IPS-NIHi7 (cell line): Measurements from ENCODE around the gene PDCD4.
A peak's percentile ranks its signal among the peaks of the same experiment; 100 is the strongest.

Experiments used
- DNase-seq: peaks from one replicate; pipeline ENCODE4 v3.0.0; 2012; ENCODE audit warnings: mixed read lengths; ENCODE audit errors: extremely low spot score

PDCD4 gene

GRCh38 chr10:110919349-110919931, 47.7 kb downstream of the PDCD4 start, which contains the start of gene SHOC2:
Gene SHOC2, plus strand, starts transcription at chr10:110919604. Its CDS starts 44,755 bp downstream, at chr10:110964359.
- DNase-seq = peak; percentile 91

DNA sequence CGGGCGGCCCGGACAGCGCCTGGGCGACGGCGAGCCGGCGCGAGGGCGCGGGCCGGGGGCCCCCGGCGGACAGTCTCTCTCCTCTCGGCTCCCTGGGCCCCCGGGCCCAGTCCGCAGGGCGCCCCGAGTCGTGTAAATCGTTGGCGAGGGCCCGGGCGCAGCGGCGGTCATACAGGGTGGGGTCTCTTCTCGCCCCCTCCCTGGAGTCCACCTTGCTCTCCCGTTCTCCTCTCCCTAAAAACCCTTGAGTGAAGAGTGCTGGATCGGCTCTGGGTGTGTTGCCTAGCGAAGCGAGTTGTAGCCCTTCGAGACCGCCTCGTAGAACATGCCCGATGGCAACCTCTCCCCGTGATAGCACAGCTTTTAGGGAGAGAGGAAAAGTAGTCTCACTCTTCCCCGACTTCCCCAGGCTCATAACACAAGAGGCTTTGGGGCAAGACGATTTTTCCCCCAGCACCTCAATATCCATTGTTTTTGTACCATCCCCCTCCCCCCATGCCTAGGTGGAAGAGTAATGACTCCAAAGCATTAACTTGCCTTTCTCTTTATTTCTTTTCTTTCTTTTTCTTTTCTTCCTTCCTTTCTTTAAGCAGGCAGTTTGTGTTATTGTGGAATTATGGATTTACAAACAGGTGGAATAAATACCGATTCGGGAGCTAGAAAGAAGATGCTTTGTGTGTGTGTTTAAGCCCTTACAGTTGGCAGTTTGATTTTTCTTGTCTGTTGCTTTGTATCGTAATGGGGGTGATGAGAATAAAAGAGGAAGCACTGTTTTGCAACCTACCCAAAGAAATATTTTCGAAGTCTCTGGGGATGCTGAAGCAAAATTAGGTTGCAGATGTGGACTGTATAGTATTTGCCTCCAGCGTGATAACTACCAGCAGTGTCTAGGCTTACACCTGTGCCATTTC, 48.5 kb downstream of the PDCD4 start:
- DNase-seq = peak; percentile 20

DNA sequence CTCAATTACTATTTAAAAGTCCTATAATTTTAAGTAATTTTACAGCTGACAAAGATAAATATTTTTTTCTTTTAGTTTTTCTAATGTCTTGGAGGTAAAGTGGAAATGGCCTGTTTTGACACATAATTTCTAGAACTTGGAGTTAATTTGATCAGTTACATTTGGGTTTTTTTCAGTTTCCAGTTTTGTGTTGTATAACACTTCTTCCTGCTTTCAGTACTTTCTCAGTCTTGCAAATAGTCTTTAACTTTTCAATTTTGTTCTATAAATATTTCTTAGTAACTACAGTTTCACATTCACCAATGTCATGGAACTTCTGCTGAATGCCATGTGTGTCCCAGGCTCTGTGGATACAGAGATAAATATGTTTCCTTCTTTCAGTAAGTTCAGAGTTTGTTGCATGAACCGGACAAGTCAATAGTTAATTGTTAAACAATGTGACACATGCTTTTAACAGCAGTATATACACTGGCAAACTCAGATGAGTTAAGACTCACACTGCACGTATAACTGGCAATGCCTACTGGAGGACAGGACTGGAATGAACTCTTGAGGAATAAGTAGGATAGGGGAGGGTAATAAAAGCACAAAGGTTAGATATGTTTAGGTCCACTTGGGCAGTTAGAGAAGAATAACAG, 52.2 kb downstream of the PDCD4 start:
- DNase-seq = no peak

DNA sequence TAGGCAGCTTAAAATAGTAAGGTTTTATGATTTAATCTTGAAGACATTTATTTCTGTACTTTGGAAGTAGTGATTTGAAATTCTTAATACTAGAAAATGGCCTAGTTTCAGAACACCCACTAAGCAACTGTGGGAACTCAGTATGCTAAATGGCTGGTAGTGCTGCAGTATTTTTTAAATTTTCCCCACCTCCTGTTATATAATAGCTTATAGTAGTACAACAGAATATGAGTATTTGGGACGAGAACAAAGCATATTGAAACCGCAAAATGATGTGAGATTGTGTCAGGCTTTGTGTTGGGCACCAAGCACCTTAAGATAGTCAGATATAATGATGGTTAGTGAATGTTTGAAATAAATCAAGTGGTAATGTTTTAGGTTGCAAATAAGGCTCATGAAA, 55.7 kb downstream of the PDCD4 start:
- DNase-seq = no peak

- no peak for DNase-seq
Observed at GRCh38 chr10:110931769-110932381, 60.1 kb downstream of the PDCD4 start.

DNA sequence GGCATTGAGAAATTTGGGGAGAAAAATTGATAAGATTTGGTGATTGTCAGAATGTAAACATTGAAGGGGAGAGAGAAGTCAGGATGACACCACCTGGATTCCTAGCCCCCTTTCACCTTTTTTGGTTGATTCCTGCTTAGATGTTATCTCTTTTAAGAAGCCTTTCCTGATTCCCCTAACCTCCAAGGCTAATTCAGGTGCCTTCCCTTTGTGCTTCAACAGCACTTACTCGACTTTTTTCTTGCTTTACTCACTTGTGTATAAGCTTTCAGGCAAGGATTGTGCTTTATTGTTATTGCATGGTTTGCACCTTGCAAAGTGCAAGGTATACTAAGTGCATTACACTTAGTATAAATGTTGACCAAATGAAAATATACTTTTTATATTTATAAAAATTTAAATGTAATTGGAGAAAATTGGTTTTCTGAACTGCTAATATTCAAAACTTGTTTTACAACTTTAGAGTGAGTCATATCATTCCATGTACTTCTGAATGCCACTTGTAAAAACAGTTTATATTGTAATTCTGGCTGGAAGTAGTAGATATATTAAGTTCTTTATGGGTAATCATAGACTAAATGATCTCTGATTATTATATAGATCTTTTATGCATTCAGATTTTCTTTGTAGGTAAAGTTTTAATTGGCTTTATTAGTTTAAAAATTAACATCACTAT, 60.9 kb downstream of the PDCD4 start:
- DNase-seq = no peak

DNA sequence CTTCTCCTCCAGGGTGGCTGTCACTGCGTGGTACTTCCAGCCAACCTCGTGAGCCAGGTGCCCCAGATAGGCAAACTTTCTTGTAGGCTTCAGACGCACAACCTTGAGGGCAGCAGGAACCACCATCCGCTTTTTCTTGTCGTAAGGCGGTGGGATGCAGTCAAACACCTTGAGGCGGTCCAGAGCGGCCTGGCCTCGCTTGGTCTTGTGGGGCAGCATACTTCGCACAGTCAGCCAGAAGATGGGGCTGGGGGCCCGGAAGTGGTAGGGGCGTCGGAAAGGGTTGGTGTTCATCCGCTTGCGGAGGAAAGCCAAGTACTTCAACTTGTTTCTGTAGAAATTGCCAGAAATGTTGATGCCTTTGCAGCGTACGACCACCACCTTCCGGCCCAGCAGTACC, 65.0 kb downstream of the PDCD4 start:
- no peak for DNase-seq

GRCh38 chr10:110939419-110939818, 67.7 kb downstream of the PDCD4 start:
- DNase-seq = no peak

DNA sequence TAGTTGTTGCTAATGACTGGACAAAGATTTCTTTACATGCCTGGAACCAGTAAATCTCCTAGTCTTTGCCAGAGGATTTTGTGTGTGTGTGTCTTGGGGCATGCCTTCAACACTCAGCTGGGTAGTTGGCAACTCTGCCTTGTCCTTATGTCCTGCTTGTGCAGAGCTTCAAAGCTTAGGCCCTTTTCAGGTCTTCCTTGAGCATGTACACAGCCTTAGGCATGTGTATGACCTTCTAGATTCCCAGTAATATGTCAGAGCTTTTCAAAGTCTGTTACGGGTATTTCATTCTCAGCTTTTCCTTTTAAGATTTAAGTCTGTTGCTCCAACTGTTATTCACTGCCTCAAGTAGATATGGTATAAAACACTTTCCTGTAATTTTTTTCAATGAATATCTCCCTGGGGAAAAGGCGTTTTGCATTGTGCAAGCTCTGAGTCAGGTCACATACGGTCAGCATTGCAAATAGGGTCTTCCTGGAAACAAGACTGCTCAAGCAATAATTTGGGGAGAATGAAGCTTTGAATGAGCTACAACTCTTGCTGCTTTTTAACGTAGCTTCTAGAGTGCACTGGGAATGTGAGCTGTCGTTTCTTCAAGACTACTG, 73.2 kb downstream of the PDCD4 start:
- no peak for DNase-seq

- DNase-seq = no peak
Observed at GRCh38 chr10:110946496-110946895, 74.8 kb downstream of the PDCD4 start.

- DNase-seq = no peak
Observed at GRCh38 chr10:110947061-110947595, 75.4 kb downstream of the PDCD4 start.
